Glomerular endothelial cell (primary cell): ENCODE data around the gene ELF1. TPM values are rescaled to one million over a fixed set of nuclear protein-coding genes. Genes with fewer than 3 reads are reported as not detected.

Experiments
- DNase-seq: peaks from one replicate; pipeline ENCODE4 v3.0.0-alpha.2; 2011; ENCODE audit warnings: low read depth, low spot score; ENCODE audit errors: extremely low read depth
- total RNA-seq: library from RNA; depleted of rRNA; stranded (reverse); fragments of >200 nt; gene quantifications from 2 replicates; pipeline ENCODE4 v1.2.3, GENCODE V29; 2015

ELF1 gene
- 63.6 and 65.6 TPM in 2 replicates for total RNA-seq

DNA sequence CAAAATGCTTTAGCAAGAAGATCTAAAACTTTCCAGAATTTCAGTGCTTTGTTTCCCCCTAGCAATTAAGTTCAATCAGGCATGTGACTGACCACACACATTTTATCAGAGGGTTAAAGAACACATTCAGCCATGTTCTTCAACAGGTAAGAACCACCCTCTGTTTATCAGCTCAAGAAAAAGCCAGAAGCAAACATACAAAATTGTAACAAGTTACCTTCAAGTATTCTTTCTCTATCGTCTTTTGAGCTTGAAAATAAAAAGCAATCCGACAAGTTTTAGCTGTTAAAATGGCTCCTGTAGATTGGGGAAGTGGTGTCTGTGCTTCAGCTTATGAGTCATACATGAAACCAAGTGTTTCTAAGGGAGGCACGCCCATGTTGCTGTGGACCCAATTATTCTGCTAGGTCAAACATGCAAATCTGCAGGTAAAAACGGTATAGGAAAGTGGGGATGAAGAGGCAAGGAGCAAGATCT, at the start of gene ELF1:
TSS of gene ELF1 (minus strand) at position 306 of the 477 bp plus-strand sequence. CDS start 37,262 bp downstream, outside the sequence.
- no peak for DNase-seq

DNA sequence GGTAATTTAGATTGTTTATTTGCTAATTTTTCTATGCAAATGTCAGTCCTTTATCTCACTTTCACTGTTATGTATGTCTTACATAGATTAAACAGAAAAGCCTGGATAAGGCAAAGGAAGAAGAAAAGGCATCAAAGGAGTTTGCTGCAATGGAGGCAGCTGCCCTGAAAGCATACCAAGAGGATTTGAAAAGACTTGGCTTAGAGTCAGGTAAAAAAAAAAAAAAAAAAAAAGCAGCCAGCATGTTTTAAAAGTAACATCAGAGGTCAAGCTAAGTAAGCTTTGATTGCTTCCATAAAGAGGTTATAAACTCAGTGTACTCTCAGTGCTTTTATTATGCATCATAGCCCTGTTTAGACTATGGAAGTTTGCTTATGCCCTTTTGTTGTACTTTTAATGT, 46.0 kb upstream of the ELF1 start:
- DNase-seq, result no peak

DNA sequence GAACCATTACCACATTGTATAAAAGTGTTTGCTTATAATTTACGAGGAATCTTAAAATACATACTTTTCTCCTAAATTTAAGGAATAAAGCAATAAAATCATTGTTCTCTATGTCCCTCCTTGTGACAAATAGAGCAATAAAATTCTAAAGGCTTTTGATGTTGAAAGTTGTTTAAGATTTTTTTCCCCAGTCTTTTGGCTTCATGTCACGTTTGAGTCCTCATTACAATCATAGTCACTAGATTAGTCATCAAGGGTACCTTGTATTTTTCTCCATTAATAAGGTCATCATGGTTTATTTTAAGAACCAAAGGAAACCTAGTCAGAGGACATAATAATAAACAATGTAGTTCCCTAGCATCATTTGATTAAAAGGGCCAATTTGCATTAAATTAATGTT, 45.4 kb upstream of the ELF1 start:
- no peak for DNase-seq

DNA sequence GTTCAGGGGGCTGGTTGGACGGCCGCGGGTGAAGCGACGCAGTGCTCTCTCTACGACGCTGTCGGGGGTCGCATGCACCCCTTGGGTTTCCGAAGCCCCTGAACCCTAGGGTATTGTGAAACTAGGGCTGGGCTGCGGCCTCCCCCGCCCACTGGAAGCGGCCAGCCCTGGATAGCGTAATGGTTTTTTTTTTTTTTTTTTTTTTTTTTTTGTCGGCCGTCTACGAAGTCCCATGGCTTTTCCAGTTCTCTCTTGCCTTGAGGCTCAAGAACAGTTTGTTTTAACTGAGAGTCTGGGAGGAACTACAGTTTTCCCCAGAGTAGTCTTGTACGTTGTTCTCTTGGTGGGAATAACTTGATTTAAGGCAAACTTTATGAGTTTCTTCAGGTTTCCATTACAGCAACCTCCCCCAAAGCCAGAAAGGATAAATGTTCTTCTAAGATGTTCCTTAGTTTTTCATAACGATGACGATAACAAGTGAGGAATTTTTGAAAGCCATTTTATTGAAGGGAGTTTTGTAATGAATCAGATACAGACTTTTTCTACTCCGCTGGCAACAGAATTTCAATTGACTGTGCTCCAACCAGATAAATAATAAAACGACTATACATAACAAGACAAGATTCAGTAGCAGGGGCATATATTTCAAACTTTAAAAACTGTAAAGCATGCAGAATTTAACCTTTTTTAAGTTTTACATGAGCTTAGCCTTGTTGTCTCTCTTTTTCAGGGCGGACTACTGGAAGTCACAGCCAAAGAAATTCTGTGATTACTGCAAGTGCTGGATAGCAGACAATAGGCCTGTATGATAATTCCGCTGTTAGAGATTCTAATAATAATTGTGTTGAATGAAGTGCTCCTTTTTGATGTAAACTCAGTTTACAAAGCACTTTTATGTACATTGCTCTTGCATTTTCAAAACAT, 43.1 kb upstream of the ELF1 start:
- DNase-seq, result no peak

DNA sequence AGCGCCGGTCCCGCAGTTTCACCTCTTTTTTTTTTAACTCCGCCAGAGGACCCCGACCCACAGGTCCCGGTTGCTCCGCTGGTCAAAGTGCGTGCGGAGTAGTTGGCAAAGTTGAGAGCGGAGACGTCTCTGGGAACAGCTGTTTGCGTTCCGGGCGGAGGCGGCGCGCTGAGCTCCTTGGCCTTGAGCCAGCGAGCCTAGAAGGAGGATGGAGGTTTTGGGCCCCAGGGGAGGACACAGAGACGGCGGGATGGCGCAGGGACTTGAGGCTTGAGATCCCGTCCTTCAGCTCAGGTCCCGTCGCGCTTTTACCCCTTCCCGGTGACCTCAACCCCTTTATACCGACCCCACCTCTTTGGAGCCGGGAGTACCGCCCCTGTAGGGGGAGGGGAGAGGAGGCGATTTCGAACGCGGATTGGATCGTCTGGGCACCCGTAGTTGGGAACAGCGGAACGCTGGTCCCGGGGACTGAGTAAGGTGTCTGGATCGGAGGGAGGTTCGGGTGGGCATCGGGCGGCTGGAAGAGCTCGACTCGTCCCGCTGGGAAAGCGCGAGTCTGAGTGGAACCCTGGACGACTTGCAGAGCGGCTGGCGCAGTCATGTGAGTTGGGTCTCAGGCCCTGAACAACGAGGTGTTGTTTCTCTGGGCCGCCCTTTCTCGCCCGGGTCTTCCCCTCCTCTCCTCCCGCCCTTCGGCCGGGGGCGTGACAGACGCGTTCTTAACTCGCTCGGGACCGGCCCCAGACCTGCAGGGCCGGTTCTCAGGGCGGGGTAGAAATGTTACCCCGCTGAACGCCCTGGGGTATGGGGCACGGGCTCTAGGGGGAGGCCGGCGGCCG, 42.2 kb upstream of the ELF1 start, which contains the start of gene WBP4:
TSS of gene WBP4 (plus strand) at position 435 of the 839 bp plus-strand sequence. CDS start at position 600, 165 bp downstream.
- no peak for DNase-seq

DNA sequence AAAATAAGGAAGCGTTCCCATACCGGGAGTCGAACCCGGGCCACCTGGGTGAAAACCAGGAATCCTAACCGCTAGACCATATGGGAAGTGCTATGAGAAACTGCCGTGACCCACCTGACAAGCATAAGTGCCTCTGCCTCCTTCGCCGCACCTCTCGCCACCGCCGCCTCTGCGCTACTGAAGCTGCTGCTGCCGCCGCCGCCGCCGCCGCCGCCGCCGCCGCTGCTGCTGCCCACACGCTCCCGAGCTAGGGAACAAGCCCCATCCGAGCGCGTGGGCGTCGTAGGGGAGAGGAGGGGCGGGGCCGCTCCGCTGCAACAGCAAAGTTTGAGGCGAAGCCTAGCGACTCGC, 41.6 kb upstream of the ELF1 start:
- no peak for DNase-seq

DNA sequence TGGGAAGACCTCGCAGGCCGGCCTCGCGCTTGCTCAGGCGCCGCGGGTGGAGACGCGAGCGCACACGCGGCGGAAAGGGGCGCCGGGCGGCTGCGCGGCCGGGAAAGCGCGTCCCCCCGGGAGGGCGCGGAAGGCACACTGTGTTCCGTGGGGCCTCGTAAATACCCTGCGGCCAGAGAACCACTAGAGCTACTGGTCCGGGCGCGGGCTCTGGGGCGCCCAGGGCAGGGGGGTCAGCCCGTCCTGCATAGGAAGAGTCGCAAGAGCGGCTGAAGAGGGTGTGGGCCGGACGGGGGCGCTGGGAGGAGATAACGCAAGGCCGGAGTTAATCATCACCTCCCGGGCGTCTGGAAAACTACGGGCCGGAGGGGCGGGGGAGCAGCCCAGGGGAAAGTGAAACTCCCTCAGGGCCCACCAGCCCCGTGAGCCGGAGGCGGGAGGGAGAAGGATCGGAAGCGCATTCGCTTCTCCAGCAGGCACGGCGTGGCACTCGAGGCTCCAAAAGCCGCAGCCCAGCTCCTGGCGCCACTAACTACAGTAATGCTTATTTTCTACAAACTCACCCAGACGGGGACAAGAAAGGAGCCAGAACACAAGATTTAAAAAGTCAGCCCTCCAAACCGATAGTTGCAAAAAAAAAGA, 41.1 kb upstream of the ELF1 start:
- no peak for DNase-seq

DNA sequence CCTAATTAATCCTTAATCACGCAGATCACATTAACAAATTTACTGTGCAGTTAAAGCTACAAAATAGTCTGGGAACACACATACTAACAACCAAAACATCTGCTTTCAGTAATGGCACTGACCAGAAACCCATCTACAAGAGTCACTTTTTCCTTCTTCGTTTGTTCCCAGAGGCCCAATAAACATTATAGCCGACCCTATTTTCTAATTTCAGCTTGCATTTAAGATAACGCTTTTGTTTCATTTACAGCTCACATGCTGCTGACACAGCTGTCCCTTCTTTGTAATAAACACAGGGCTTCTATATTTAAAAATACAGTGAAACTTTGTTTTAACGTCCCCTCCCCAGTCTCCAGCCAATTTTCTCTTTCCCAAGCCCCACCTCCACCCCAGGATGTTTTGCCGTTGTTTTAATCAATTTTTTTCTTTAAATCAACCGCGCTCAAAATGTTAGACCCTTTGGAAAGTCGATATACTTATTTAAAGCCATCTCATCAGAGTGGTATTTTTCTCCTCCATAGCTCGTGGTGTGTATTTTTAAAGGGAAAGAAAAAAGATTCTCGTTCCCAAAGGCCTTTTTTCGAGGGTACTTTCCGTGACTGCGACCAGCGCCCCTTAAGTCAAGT, 40.5 kb upstream of the ELF1 start:
- DNase-seq, result no peak

DNA sequence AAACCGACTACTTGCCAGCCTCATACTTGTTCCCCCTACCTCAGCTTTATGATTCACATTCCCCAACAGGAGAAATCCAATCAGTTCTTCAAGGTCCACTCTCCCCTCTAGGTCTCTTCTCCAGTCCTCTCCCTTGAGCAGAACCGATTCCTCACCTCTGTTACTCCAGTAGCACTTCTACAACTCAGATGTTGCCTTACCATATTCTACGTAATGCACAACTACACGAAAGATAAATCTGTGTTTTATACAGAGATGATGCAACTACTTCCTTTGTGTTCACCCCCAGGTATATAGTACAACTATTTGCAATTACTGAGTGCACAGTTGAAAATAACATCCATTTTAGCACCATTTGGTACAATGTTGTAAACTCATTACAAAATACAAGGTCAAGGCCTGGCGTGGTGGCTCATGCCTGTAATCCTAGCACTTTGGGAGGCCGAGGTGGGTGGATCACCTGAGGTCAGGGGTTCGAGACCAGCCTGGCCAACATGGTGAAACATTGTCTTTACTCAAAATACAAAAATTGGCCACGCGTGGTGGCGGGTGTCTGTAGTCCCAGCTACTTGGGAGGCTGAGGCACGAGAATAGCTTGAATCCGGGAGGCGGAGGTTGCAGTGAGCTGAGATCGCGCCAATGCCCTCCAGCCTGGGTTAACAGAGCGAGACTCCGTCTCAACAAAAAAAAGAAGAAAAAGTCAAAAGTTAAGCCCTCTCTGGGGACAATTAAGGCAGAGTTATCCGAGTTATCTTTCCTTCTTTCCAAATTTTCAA, 39.4 kb upstream of the ELF1 start:
- DNase-seq, result no peak

DNA sequence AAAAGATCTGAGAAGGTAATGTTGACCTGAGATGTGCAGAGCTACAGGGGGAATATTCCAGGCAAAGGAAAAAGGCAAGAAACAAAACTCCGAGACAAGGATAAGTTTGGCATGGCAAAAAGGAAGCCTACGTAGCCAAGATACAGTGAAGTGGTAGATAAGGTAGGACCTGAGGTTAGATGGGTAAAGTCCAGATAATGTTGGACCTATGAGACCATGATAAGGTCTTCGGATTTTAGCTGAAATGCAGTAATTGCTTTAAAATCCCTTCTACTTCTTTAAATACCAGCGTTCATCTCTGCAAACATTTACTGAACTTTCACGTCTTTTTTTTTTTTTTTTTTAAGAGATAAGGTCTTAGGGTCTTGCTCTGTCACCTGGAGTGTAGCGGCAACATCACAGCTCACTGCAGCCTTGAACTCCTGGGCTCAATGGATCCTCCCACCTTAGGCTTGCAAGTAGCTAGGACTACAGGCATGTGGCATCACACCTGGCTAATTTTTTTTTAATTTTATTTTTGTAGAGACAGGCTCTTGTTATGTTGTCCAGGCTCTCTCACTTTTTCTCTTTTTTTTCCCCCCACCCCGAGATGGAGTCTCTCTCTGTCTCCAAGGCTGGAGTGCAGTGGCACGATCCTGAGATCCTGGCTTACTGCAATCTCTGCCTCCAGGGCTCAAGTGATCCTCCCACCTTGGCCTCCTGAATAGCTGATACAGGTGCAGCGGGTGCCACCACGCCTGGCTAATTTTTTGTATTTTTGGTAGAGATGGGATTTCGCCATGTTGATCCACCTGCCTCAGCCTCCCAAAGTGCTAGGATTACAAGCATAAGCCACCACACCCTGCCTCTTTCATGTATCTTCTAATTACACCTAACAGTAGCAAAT, 38.0 kb upstream of the ELF1 start:
- DNase-seq, result no peak

DNA sequence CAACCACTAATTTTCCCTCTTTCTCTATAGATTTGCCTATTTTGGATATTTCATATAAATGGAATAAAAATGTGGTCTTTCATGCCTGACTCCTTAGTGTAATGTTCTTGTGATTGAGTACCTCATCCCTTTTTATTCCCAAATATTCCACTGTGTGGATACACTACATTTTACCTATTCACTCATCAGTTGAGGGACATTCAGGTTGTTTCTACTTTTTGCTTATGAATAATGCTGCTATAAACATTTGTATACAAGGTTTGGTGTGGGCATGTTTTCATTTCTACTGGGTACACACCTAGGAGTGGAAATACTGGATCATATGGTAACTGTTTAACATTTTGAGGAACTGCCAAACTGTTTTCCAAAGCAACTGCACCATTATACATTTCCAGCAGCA, 37.1 kb upstream of the ELF1 start:
- no peak for DNase-seq

DNA sequence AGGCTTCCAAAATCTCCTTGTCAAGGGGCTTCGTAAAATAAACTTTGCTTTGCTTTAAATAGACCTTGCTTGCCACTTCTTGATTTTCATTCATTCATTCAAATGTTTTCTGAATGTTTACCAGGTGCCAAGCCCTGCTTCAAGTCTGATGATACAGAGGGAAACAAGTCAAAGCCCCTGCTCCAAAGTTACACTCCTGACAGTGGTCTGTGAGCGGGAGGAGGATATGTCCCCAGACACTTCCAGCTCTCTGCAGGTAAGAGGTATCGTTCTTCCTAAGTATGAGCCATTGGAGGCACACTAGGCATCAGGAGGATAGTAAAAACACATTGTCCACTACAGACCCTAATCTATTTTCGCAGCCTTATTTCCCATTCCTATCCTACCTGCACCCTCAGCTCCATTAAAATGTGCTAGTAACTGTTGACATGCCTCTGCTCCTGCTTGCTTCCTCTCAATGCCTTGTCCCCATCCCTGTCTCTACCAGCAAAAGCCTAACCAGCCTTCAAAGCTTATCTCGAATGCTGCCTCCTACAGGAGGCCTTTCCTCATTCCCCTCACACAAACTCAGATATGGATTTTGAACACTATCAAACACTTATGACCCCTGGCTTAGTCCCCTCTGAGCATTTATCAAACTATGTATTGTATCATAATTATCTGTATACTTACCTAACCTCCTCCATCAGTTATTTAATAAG, 36.0 kb upstream of the ELF1 start:
- DNase-seq, result no peak

DNA sequence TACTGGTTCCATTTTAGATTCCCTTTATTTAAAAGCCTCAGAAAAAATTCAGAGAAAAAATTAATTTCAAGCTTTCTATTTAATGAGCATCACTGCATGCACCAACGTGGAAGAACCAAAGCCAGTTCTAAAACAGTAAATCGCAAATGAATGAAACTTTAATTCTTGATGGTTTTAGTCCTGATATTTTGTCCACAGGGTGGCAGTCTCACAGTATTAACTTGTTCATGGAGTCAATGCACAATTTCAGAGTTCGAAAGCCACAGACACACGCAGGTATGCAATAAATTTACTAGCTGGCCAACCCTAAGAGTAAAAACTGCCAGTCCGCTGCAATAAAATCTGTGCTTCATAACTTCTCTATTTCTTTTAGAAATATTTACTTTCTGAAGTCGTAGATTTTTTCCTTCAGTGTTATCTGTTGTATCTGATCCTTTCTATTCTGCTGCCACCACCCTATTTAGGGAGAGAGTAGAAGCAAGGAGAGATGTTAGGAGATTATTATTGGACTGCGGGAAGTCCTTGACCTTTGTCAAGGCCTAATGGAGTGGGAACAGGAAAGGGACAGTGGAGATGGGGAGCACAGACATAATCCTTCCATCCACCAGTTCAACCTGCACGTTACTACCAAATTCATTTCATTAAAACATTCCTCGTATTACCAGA, 35.2 kb upstream of the ELF1 start:
- no peak for DNase-seq

DNA sequence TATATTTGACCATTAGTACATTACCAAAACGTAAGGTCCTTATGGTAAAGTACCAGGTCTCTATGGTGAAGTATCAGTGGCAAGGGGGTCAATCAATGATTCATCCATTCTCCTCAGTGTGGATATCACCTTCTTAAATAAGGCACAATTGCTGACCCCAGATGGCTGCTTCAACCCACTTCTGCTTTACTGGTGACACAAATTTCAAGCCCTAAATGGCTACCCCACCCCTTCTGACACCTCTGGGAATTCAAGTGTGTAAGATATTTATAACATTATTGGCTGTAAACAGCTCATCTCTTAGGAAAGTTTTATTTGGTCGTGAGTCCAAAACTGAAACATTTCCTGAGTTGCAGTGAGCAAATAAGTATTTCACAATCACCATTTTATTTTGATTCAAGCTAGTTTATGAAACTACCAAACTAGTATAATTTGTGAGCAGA, 34.3 kb upstream of the ELF1 start:
- no peak for DNase-seq

DNA sequence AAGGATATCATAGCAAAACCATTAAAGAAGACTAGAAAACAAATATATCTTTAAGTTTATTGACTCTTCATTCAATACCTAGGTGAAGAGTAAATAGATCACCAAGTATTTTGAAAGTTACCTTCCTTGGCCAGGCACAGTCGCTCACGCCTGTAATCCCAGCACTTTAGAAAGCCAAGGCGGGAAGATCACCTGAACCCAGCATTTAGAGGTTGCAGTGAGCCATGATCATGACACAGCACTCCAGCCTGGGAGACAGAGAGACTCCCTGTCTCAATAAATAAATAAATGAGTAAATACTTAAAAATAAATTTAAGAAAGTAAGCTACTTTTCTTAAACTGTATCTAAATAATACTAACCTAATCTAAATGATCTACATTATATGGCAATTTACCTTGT, 33.3 kb upstream of the ELF1 start:
- DNase-seq, result no peak

DNA sequence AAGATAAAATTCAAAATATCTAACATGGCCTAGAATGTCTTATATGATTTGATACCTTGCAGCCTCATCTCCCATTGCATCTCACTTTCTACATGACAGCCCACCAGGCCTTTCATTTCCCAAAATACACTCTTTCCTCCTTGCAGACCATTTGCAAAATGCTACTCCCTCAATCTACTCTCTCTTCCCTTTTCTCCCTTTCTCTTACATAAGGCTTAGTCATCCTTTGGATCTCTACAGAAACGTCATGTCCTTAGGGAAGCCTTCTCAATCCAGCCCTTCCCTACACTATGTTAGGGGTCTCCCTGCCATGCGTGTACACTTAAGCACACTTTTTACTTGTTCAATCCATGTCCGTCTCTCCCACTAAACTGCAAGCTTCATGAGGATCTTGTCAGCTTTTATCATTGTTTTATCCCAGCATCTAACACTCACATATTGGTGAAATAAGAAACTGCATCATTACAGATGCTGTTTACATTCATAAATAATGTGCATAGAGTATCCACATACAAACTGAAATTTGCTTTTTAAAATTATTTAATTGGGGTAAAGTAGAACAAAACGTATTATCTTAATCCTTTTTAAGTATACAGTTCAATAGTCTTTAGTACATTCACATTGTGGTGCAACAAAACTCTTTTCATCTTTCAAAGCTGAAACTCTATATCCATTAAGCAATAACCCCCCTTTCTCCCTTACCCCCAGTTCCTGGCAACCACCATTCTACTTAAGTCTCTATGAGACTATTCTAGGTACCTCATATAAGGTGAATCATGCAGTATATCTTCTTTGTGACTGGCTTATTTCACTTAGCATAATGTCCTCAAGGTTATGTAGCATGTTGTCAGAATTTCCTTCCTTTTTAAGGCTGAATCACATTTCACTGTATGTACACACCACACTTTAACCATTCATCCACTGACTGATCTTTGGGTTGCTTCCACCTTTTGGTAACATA, 30.6 kb upstream of the ELF1 start:
- no peak for DNase-seq

DNA sequence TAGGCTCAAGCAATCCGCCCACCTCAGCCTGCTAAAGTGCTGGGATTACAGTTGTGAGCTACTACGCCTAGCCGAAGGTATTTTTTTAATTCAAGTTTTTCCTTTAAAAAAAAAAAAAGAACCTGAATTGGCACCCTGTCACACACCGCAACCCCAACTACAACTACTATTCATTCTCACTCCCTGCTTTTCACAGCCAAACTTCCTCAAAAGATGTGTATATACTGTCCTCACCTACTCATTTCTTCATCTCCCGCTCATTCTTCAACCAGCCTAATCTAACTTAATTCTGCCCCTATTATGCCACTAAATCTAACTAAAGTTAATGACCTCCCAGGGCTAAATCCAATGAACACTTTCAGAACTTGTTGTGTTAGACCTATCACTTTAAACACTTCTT, 29.5 kb upstream of the ELF1 start:
- no peak for DNase-seq
